SU-DHL-6 (cell line): ENCODE measurements around the gene TNPO1.

Source experiments
- H2AFZ ChIP-seq: fragments of 200-600 bp; sonication (generic); 2 replicates; pipeline ENCODE4 v1.6.1; 2014; ENCODE audit warnings: low read depth, mild to moderate bottlenecking, moderate library complexity, mixed read lengths, antibody characterized with exemption, low read length; ENCODE audit not compliant: severe bottlenecking
- H3F3A ChIP-seq: fragments of 200-600 bp; shearing (Covaris generic); 2 replicates; pipeline ENCODE4 v1.6.0; 2016; ENCODE audit warnings: antibody characterized with exemption, mild to moderate bottlenecking; ENCODE audit not compliant: insufficient read depth
- H3K27ac ChIP-seq: fragments of 200-600 bp; sonication (generic); 2 replicates; pipeline ENCODE4 v1.5.1; 2016; ENCODE audit warnings: low read depth, mild to moderate bottlenecking, low read length, moderate library complexity, mixed read lengths
- H3K27me3 ChIP-seq: fragments of 200-600 bp; sonication (generic), shearing (Covaris generic); 2 replicates; pipeline ENCODE4 v1.6.0; 2014; ENCODE audit warnings: mild to moderate bottlenecking, low read length
- H3K36me3 ChIP-seq: fragments of 200-600 bp; sonication (generic); 2 replicates; pipeline ENCODE4 v1.6.1; 2014; ENCODE audit warnings: mild to moderate bottlenecking, low read length, mixed read lengths
- H3K4me2 ChIP-seq: fragments of 300-600, 200-600 bp; shearing (Covaris generic), sonication (generic); 2 replicates; pipeline ENCODE4 v1.6.0; 2014; ENCODE audit warnings: low read length, low read depth, mild to moderate bottlenecking; ENCODE audit not compliant: poor library complexity, severe bottlenecking
- H3K4me3 ChIP-seq: fragments of 200-600 bp; sonication (generic); 2 replicates; pipeline ENCODE4 v1.5.1; 2014; ENCODE audit warnings: antibody characterized with exemption, low read length, mild to moderate bottlenecking, mixed read lengths; ENCODE audit not compliant: insufficient read depth, poor library complexity, severe bottlenecking
- H3K79me2 ChIP-seq: fragments of 200-600 bp; sonication (generic); 2 replicates; pipeline ENCODE4 v1.6.1; 2014; ENCODE audit warnings: mild to moderate bottlenecking, low read length, moderate library complexity; ENCODE audit not compliant: insufficient read depth
- H3K9ac ChIP-seq: fragments of 200-600 bp; sonication (generic); 2 replicates; pipeline ENCODE4 v1.7.0; 2014; ENCODE audit warnings: mild to moderate bottlenecking, low read length
- H3K9me2 ChIP-seq: fragments of 200-600 bp; sonication (generic); replicated peaks from 2 replicates; pipeline ENCODE4 v1.6.1; 2014; ENCODE audit warnings: low read length; ENCODE audit not compliant: insufficient read depth
- H3K9me3 ChIP-seq: fragments of 200-600 bp; sonication (generic); 2 replicates; pipeline ENCODE4 v1.6.1; 2014; ENCODE audit warnings: low read length, mixed read lengths; ENCODE audit not compliant: insufficient read depth
- H4K20me1 ChIP-seq: fragments of 200-600 bp; sonication (generic); 2 replicates; pipeline ENCODE4 v1.6.1; 2014; ENCODE audit warnings: low read depth, mild to moderate bottlenecking, antibody characterized with exemption, low read length, moderate library complexity, mixed read lengths
- EZH2phosphoT487 ChIP-seq: fragments of 200-600 bp; sonication (generic), shearing (Covaris generic); conservative IDR thresholded peaks from 2 replicates; pipeline ENCODE4 v1.6.1; 2018; ENCODE audit warnings: mild to moderate bottlenecking, antibody characterized with exemption, low read length, moderate library complexity, mixed read lengths
- TF ChIP-seq, protein P1 (sequence below): fragments of 200-600 bp; sonication (generic); IDR thresholded peaks from one replicate; pipeline ENCODE4 v1.5.1; 2017; ENCODE audit warnings: antibody characterized with exemption, mild to moderate bottlenecking, low read length, moderate library complexity; ENCODE audit not compliant: insufficient read depth, poor library complexity, severe bottlenecking

Gene TNPO1

DNA sequence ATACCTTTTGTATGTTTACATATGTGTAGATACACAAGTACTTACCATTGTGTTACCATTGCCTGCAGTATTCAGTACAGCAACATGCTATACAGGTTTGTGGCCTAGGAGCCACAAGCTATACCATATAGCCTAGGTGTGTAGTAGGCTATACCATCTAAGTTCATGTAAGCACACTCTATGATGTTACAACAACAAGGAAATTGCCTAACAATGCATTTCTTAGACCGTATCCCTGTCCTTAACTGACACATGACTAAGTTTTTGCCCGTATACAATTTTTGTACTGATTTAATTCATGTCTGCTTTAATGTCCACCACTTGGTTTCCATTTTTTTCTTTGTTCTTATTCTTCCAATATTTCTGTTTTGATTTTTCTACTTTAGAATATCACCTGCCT lies 18.5 kb downstream of the TNPO1 start:
- H3K27ac ChIP-seq: no peak overlapping the region
- no peak overlapping the region for H2AFZ ChIP-seq
- no peak overlapping the region for H3K4me2 ChIP-seq
- H3K36me3 ChIP-seq: no peaks in the 10 kb centered on the region
- H3K79me2 ChIP-seq: no peaks in the 10 kb centered on the region
- H3F3A ChIP-seq: no peaks in the 10 kb centered on the region
- no peak overlapping the region for H3K4me3 ChIP-seq
- no peaks in the 10 kb centered on the region; the same call in 1 of the 2 replicates for H4K20me1 ChIP-seq
- no peaks in the 10 kb centered on the region for H3K9me2 ChIP-seq
- H3K9ac ChIP-seq: no peak overlapping the region
- no peaks in the 10 kb centered on the region for H3K9me3 ChIP-seq
- no peaks in the 10 kb centered on the region for H3K27me3 ChIP-seq
- TF ChIP-seq, protein P1, sequence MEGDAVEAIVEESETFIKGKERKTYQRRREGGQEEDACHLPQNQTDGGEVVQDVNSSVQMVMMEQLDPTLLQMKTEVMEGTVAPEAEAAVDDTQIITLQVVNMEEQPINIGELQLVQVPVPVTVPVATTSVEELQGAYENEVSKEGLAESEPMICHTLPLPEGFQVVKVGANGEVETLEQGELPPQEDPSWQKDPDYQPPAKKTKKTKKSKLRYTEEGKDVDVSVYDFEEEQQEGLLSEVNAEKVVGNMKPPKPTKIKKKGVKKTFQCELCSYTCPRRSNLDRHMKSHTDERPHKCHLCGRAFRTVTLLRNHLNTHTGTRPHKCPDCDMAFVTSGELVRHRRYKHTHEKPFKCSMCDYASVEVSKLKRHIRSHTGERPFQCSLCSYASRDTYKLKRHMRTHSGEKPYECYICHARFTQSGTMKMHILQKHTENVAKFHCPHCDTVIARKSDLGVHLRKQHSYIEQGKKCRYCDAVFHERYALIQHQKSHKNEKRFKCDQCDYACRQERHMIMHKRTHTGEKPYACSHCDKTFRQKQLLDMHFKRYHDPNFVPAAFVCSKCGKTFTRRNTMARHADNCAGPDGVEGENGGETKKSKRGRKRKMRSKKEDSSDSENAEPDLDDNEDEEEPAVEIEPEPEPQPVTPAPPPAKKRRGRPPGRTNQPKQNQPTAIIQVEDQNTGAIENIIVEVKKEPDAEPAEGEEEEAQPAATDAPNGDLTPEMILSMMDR: no peak
- TF ChIP-seq EZH2phosphoT487: no peak

- Histone ChIP-seq H3K4me3 (no peak overlapping the region), H3K9me2 (no peaks in the 10 kb centered on the region), H3K79me2 (no peaks in the 10 kb centered on the region), H3K27ac (no peak overlapping the region), H3K4me2 (no peak overlapping the region), H3K9me3 (no peaks in the 10 kb centered on the region), H4K20me1 (no peaks in the 10 kb centered on the region; the same call in 1 of the 2 replicates), H3K36me3 (no peaks in the 10 kb centered on the region), H3F3A (no peaks in the 10 kb centered on the region), H3K9ac (no peak overlapping the region), H3K27me3 (no peaks in the 10 kb centered on the region), H2AFZ (no peak overlapping the region)
- no peak for TF ChIP-seq EZH2phosphoT487
- TF ChIP-seq, protein P1: no peak
Measured at GRCh38 chr5:72835633-72836032, 19.2 kb downstream of the TNPO1 start.

- Histone ChIP-seq H4K20me1 (no peaks in the 10 kb centered on the region), H3K4me3 (no peak overlapping the region), H3K27ac (no peak overlapping the region), H3K9ac (no peak overlapping the region), H3K79me2 (no peaks in the 10 kb centered on the region), H3K36me3 (no peaks in the 10 kb centered on the region), H3F3A (no peaks in the 10 kb centered on the region), H3K27me3 (no peaks in the 10 kb centered on the region), H3K9me2 (no peaks in the 10 kb centered on the region), H3K4me2 (no peak overlapping the region), H2AFZ (no peak overlapping the region), H3K9me3 (no peaks in the 10 kb centered on the region)
- TF ChIP-seq EZH2phosphoT487: no peak
- TF ChIP-seq, protein P1: no peak
Measured at GRCh38 chr5:72836810-72837209, 20.3 kb downstream of the TNPO1 start.
